Fibroblast of lung (primary cell): ENCODE data around the gene TMEM38B.

Source experiments
- CTCF ChIP-seq, 2 donors: IDR thresholded peaks in 1 of 2; conservative IDR thresholded peaks in 1 of 2; 1 replicate in 1 of 2; 2 replicates in 1 of 2; pipeline ENCODE4 v1.5.1; 2011 to 2012; ENCODE audit warnings: low read length in 2 of 2, control low read depth in 1 of 2, inconsistent platforms in 1 of 2, low read depth in 1 of 2, mild to moderate bottlenecking in 1 of 2
- EZH2 ChIP-seq: IDR thresholded peaks from 2 replicates; pipeline ENCODE4 v1.5.1; 2012; ENCODE audit warnings: low read length, control low read depth, mild to moderate bottlenecking; ENCODE audit errors: missing control alignments

- TF ChIP-seq CTCF (conservative IDR thresholded peaks at IDR 0.05 in 1 of 2, IDR thresholded peaks at IDR 0.05 in 1 of 2; ENCODE audit: low read depth in 1 of 2, low read length in 2 of 2): no peak
- no peak for TF ChIP-seq EZH2
These were observed 36.0 kb upstream of the TMEM38B start for GRCh38 chr9:105658351-105658750.
